GM23338 (cell line): Measurements from ENCODE around the gene PAX5.

ENCODE experiments used
- CTCF ChIP-seq, 2 experiments: fragments of 200-600 bp in 1 of 2; sonication (generic) in 1 of 2; conservative IDR thresholded peaks; 2 replicates each; pipeline versions ENCODE4 v1.5.1 to v1.6.1; 2016 to 2017; ENCODE audit warnings: antibody characterized with exemption in 2 of 2, low read depth in 2 of 2, mild to moderate bottlenecking in 2 of 2, moderate library complexity in 1 of 2
- POLR2AphosphoS5 ChIP-seq: IDR thresholded peaks from 2 replicates; pipeline ENCODE4 v1.6.1; 2016; ENCODE audit warnings: antibody characterized with exemption, low read depth
- REST ChIP-seq: IDR thresholded peaks from one replicate; pipeline ENCODE4 v1.6.1; 2018; ENCODE audit warnings: antibody characterized with exemption; ENCODE audit not compliant: unreplicated experiment
- STAT1 ChIP-seq: IDR thresholded peaks from one replicate; pipeline ENCODE4 v1.6.1; 2016; ENCODE audit warnings: antibody characterized with exemption; ENCODE audit not compliant: unreplicated experiment

- TF ChIP-seq CTCF (conservative IDR thresholded peaks at IDR 0.05; ENCODE audit: low read depth in 2 of 2) = no peak
- TF ChIP-seq POLR2AphosphoS5 = no peak
- no peak for TF ChIP-seq STAT1
- TF ChIP-seq REST = no peak
Measured at GRCh38 chr9:37028420-37029031, 5.5 kb downstream of the PAX5 start.
